NCI-H1436 treated with DMSO at 0.1 percent for 48 hours (cell line): ENCODE data around the gene ARHGAP6.
"Not testable (repeated sequence)": the region's sequence is repeated elsewhere in the genome, so short reads cannot be mapped to it uniquely, and the experiment has no call there.

ENCODE experiments used
- DNase-seq: peaks from one replicate; lab custom pipeline; 2025; lab: John Stamatoyannopoulos, UW

Gene ARHGAP6

DNA sequence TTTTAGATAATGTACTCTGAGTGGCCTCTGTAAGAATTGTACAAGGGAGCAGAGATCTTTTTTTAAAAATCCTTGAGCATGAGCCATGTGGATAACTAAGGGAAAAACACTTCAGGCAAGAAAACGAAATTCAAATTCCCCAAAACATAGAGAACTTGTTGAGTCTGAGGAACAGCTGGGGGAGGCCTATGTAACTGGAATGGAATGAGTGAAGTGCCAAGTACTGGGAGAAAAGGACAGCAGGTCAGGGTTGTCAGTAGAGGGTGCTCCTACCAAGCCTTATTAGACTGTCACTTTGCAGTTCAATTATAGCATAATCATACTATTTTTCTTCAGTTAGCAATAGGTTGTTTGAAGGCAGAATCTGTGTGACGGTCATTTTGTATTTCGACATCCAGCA lies 135.1 kb downstream of the ARHGAP6 start:
- DNase-seq = no peak

DNA sequence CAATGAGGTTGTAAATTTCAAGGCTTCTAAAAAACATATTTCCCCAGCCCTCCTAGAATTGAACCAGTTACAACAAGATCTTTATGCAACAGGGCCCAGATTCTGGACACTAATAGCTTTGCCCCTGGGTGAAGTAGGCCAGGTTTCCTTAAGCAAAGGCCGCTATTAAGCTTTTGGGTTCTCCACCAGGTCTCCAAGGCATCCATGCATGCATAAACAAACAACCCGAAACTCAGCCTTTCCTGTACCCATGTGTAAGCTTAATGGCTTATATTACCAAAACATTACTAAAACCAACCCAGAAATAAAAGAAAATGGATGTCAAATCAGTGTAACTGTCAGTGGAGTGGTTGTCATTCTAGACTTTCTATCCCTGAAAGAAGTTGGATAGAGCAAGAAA lies 137.1 kb downstream of the ARHGAP6 start:
- no peak for DNase-seq

DNA sequence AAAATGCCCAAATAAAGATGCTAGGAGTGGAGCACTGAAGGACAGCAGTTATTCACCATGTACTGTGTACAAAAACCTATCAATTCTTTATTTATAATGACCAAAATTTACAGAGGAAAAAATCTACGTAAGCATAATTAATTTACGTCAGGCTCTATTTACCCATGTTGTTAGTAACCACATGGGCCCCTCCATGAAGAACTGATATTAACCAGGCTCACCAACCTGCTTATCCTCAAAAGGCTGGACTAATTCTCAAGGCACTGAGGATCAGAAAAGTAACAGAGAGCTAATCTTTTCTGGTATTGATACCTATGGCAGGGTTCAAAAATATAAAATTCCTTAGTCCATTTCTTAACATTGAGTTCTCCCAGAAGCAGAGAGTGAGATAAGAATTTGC lies 140.0 kb downstream of the ARHGAP6 start:
- no peak for DNase-seq

DNA sequence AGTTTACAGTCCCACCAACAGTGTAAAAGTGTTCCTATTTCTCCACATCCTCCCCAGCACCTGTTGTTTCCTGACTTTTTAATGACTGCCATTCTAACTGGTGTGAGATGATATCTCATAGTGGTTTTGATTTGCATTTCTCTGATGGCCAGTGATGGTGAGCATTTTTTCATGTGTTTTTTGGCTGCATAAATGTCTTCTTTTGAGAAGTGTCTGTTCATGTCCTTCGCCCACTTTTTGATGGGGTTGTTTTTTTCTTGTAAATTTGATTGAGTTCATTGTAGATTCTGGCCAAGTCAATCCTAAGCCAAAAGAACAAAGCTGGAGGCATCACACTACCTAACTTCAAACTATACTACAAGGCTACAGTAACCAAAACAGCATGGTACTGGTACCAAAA lies 146.5 kb downstream of the ARHGAP6 start:
- not testable (repeated sequence) for DNase-seq

DNA sequence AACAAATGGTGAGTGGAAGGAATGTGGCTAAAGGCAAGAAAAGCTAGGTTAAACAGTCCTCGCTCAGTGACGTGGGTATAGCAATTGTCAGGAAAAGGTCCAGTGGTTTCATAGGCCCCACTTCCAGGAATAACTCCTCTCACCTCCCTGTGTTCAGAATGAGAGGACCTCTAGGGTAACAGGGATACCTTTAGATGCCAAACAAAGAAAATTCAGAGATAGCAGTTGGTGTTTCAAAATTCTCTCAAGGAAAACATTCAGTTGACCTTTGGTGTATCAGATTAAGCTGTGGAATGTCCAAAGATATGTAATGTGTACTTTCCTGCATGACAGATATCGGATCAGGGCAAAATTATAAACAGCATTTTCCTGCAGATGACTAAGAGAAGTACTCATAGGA lies 155.9 kb downstream of the ARHGAP6 start:
- no peak for DNase-seq

DNA sequence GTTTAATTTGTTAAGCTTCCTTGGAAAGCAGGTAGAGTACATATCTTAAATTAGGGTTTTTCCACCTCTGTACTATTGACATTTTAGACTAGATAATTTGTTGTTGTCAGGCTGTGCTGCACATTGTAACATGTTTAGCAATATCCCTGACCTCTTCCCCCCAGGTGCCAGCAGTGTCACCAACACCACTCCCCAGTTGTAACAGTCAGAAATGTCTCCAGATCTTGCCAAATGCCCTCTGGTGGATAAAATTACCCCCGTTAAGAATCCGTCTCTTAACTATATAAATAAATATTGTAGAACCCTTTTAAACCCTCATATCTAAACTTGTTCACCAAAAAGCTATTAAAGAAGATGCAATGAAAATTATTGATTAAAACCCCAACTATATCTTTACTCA lies 161.5 kb downstream of the ARHGAP6 start:
- DNase-seq = no peak

DNA sequence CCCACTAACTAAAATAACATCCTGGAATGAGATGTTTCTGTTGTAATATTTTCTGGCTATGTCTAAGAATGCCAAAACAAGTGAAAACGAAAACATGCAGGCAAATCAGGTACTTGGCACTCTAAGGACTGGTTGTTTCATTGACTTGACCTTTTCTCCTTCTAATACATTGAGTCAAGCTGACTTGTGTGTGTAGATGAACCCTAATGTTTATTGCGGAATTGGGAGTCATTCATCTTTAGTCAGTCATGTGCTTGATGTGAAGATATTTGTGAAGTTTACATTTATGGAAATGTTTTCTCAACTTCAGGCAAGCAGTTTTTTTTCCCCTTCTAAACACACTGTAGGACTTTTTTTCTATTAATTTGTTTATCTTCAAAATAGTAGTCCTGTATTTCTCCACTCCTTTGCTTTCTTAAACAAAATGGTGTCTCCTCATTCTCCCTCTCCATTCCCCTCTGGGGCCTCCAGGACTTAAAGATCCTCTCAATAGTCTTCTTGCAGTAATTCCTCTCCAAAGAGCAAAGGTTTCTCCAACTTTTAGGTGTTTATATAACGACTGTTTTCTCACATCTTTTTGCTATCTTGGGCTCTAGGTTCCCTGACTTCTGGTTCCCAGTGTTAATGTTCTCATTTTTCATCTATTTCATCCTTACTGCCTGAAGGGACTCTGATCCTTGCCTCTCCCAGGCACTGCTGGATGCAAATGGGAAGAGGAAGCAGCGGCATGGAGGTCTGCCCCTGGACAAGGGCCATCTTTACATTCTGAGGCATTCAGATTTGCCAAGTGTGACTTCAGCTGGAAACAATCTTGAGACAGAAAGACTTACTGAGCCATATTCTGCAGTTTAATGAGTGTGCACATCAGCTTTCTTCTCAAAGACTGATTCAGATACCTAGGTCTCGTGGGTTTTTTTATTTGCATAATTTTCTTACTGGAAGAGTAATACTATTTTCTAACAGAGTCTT lies 166.4 kb downstream of the ARHGAP6 start:
- no peak for DNase-seq

DNA sequence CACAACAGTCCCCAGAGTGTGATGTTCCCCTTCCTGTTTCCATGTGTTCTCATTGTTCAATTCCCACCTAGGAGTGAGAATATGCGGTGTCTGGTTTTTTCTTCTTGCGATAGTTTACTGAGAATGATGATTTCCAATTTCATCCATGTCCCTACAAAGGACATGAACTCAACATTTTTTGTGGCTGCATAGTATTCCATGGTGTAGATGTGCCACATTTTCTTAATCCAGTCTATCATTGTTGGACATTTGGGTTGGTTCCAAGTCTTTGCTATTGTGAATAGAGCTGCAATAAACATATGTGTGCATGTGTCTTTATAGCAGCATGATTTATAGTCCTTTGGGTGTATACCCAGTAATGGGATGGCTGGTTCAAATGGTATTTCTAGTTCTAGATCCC lies 174.3 kb downstream of the ARHGAP6 start:
- not testable (repeated sequence) for DNase-seq

DNA sequence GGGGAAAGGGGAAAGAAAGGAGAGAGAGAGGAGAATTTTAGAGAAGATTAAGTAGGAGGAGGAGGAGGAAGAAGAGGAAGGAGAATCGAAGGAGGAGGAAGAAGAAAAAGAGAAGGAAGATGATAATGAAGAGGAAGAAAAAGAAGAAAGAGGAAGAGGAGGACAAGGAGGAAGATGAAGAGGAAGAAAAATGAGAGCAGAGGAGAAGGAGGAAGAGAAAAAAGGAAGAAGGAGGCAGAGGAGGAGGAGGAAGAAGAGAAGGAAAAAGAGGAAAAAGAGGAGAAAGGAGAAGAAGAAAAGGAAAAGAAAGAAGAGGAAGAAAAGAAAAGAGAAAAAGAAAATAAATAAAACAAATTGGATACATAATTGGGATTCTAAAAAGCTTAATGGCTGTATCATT lies 181.4 kb downstream of the ARHGAP6 start:
- no peak for DNase-seq

DNA sequence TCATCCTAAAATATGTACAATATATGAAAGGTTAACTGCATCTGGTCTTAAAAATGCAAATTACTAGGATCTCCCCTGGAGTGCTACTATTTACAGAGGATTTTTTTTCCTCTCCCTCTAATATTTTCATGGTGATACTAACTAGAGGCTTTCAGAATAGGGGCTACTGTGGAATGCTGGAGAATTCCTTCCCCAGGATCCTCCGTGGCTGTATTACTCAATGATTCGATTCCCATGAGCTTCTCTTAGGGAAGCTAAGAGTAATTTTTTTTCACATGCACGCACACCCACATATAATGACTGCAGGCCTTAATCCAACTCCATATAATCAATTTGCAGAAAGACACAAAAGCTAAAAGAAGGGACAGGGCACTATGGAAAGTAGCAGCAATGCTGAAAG lies 184.7 kb downstream of the ARHGAP6 start:
- DNase-seq = no peak

DNA sequence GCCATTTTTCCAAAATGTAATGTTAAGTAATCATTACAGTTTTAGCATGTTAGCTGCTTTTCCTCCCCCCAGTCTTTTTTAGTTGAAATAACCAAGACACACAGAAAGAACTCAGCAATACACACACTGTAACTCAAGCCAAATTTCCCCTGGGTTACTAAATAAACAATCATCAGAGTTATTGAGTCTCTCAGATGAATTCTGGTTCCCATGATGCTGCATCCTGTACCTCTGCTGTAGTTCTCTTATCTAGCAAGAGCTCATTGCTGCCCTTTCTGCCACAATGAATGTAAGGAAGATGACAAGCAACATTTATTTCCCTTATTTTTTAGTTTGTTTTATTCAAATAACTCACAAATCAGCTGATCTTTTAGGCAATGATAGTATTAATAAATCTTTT lies 185.1 kb downstream of the ARHGAP6 start:
- peak; percentile 73 for DNase-seq

DNA sequence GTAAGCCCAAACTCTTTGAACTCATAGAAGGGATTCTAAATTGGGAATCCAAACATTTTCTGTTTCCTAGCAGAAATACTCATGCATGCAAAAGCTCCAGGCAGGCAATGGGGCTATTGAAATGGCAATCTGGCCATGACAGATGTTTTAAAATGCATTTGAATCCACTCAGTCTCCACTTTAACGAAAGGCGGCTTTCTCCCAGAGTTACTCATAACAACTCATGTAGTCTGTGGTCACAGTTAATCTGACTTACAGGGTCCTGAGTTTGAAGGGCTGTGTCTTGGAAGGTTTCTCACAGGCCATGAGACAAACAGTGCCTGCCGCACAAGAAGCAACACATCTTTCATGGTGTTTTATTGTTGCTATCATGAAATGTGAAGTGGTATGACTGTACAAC lies 186.8 kb downstream of the ARHGAP6 start:
- DNase-seq = no peak

DNA sequence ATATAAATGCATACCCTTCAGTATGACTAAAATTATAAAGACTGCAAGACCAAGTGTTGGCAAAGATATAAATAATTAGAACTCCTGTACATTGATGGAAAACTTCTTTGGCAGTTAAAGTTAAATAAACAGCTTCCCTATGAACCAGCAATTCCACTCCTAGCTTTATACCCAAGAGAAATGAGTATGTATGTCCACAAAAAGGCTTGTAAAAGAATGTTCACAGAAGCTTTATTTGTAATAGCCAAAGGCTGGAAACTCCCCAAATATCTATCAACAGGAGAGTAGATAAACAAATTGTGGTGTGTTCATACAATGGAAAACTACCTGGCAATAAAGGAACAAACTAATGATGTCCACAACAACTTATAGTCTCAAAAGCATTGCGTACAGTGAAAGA lies 187.7 kb downstream of the ARHGAP6 start:
- DNase-seq = no peak

DNA sequence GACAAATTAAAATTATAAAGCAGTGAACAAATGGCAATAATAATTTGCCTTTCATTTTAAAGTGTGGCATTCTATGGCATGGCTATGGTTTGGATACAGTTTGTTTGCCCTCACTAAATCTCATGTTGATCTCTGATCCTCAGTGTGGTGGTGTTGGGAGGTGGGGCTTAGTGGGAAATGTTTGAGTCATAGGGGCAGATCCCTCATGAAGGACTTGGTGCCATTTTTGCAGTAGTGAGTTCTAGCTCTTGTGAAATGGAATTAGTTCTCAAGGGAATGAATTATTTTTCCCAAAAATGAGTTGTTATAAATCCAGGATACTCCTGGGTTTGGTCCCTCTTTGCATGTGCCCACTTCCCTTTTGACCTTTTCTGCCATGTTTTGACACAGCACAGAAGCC lies 191.1 kb downstream of the ARHGAP6 start:
- no peak for DNase-seq

DNA sequence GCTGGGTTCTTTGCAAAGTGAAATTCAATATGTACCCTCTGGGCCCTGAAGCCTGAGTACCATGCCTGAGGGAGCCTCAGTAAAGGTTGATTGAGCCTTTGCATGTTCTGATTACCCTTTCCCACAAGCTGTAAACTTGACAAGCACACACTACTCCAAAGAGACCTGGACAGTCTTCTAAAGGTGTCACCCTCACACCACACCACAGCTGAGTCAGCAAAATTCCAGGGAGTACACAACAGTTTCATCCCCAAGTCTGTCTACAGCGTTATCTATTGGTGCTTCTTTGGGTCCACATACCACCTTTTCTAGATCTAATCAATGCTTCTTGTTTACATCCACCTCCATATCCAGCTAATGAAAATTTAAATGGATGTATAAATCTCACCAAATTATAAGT lies 191.7 kb downstream of the ARHGAP6 start:
- no peak for DNase-seq

DNA sequence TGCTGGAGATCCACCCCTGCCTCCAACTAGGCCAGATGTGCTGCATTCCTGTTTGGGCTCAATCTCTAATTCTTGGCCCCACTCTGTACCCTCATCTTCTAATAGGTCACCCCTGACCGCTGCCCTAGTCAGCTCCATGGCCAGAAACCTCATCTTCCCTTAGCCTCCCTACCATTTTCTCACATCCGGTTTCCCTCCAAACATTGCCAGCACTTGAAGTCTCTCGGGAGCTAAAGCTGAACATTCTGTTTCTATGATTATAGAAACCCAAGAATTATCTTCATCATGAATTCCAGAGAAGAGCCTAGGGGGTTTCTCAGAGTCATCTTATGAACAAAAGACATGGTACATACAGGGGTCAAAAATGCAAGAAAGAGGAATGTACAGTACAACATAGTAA lies 192.8 kb downstream of the ARHGAP6 start:
- DNase-seq = no peak

DNA sequence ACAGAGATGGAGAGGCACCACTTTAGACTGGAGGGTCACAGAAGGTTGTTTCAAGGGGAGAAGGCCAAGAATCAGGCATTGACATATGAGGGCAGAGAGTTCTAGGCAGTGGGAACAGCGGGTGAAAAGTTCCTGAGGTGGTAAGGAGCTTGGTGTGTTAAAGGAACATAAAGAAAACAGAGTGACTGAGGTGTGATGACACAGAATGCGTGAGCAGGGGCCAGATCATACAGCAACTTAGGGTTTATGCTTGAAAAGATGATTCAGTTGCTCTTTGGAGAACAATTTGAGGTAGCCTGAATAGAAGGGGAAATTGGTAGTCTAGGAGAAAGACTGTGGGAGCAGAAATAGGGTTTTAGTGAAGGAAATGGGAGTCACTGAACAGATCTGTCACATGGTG lies 193.3 kb downstream of the ARHGAP6 start:
- no peak for DNase-seq

DNA sequence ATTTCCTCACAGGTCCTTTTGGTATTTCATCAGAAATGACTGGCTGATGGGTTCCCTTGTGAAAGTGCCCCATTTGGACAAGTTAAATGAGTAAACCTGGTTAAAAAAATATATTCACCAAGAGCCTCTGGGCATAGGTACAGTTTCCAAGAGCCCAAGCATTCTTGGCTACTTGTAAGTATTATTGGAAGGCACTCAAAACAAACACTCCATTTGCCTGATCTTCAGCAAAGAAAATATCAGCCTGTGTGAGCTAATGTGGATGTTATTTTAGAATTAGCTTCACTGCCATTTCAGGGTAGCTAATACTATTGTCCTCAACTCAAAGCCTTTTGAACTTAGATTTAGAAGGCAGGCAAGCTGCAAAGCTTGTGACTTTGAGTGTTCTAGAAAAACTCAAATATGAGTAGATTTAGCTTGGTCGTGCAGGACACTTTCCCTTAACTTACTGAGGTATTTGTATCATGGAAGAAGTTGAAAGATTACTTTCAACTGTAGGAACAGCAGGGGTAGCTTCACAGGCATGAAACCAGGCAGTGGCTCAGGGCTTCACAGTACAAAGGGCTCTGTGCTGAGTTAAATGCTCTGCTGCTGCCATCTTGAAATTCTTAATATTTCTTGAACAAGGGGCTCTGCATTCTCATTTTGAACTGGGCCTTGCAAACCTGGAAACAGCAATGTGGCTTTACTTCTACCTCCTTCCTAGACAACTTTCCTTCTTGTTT lies 195.3 kb downstream of the ARHGAP6 start:
- DNase-seq = no peak

DNA sequence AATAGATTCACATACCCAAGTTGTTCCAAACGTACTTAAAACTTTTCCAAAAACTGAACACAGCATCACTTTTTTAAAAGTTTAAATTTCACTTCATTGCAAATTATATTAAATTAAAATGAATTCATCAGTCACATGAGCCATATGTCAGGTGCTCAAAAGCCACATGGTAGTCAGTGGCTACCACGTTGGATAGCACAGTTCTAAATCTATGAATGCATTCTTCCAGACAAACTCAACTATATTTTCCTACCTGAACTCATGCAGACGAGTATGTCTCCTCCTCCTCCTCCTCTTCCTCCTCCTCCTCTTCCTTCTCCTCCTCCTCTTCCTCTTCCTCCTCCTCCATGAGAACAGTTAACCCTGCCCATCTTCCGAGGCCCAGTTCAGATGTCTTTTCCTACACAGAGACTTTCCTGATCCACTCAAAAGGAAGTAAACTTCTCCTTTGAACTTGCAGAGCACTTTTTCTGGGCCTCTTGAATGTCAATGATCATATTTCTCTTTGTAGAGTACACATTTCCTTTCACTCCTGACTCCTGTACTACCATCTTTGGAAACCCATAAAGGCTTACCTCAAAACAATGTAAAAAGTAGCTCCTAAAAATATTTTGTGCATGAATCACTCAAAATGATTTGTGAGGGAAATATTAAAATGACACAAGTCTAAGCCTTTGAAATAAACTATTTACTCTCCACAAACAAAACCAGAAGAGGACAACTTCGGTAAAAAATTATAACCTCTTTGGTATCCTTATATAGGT lies 199.9 kb downstream of the ARHGAP6 start:
- DNase-seq = no peak

DNA sequence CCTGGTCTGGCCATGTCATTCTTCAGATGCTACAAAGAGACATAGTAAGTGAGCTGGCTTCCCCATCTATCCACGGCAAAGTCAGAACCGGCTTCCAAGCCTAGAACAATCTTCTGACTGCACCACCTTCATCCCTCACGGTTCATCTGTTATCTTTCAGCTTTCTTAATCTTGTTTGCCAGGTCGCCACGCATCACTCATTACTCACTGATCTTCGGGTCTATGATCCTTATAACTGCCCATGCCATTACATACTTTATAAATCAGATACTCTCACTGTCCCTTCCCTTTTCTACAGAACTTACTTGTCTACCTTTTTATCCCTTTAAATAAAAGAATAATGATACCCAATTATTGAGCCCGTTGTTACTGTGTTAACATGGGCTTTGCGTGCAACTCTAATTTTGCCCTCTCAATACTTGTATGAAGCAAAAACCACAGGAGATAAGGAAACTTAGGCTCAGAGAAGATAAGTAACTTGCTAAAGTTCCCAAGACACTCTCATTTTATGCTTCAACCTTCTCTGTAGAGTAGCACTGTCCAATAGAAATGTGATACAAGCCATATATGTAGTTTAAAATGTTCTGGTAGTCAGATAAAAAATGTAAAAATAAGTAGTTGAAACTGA lies 200.8 kb downstream of the ARHGAP6 start:
- DNase-seq = no peak

DNA sequence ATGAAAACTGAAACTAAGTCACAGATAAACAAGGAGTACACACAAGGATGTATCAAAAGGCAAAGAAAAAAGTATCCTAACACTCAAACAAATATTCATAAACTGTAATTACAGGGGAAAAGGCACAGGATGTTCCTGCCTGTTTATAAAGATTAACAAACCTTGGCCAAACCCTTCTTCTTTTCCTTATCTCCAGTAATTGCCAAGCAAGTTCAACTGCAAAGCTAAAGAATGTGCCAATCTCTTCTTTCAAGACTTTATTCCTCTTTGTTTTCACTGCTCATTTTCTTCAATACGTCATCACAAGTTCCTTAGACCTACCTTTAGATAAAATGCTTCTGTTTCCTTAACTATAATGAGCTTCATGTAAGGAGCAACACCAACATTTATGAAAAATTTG lies 201.3 kb downstream of the ARHGAP6 start:
- no peak for DNase-seq

DNA sequence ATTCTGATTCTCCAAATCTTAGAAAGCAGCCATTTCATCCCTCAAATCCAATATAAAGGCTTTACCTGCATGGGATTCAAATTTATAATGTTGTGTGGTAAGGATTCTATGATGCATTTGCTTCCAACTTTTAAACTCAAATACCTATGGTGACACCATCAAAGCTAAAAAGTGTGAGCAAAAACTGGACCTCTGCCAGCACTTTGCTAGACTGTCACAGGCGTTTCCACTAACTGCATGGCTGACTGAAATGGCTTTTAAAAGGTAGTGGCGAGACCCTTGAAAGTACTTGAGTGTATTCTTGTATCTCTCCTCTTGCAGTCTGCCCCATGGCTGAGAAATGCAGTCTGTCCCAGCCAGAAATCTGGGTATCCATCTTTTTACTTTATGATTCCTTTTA lies 203.1 kb downstream of the ARHGAP6 start:
- no peak for DNase-seq
